ENCODE results near the gene IGFL4. TPM values are rescaled to one million over a fixed set of nuclear protein-coding genes. Genes with fewer than 3 reads are reported as not detected.

IGFL4 gene
- total RNA-seq, 2 donors from 2014 or later: 0.33 to 0.60 TPM

- no peak for DNase-seq
- Histone ChIP-seq H3K27ac (ENCODE audit: low read depth, low read length) (no peak overlapping the region), H3K4me1 (ENCODE audit: control insufficient read depth, insufficient read depth, low read length) (no peaks in the 10 kb centered on the region), H3K9ac (ENCODE audit: extremely low read depth, low read length, poor library complexity, severe bottlenecking) (no peak overlapping the region), H3K27me3 (ENCODE audit: control insufficient read depth, insufficient read depth, low read length, poor library complexity, severe bottlenecking) (peaks cover 8% of the 10 kb centered on the region), H3K9me3 (ENCODE audit: control insufficient read depth, low read length) (no peaks in the 10 kb centered on the region), H3K36me3 (ENCODE audit: control insufficient read depth, insufficient read depth, low read length) (peaks cover 7% of the 10 kb centered on the region), H3K4me3 (ENCODE audit: low read length) (no peak overlapping the region)
- 91 to 100% methylated on average over 3 to 4 of the region's 4 CpGs for WGBS, 2 experiments (ENCODE audit: insufficient coverage in 1 of 2, insufficient read length in 1 of 2)
- TF ChIP-seq CTCF (conservative IDR thresholded peaks at IDR 0.05): no peak
- Mint-ChIP-seq H3K36me3 (ENCODE audit: low read depth) (peaks cover 9% of the 10 kb centered on the region), H3K27ac (no peak overlapping the region), H3K9me3 (no peaks in the 10 kb centered on the region), H3K4me1 (peaks cover 13% of the 10 kb centered on the region), H3K4me3 (no peak overlapping the region), H3K27me3 (ENCODE audit: insufficient read depth) (peaks cover 14% of the 10 kb centered on the region)
These were observed 42.0 kb downstream of the IGFL4 start for GRCh38 chr19:45998834-45999233.

- Histone ChIP-seq H3K4me1 (ENCODE audit: control insufficient read depth, insufficient read depth, low read length) (no peaks in the 10 kb centered on the region), H3K4me3 (ENCODE audit: low read length) (no peak overlapping the region), H3K27ac (ENCODE audit: low read depth, low read length) (no peak overlapping the region), H3K9me3 (ENCODE audit: control insufficient read depth, low read length) (no peaks in the 10 kb centered on the region), H3K36me3 (ENCODE audit: control insufficient read depth, insufficient read depth, low read length) (peaks cover 3% of the 10 kb centered on the region), H3K9ac (ENCODE audit: extremely low read depth, low read length, poor library complexity, severe bottlenecking) (no peak overlapping the region), H3K27me3 (ENCODE audit: control insufficient read depth, insufficient read depth, low read length, poor library complexity, severe bottlenecking) (peaks cover 8% of the 10 kb centered on the region)
- no peak overlapping the region for H3K4me3 Mint-ChIP-seq
- TF ChIP-seq CTCF (conservative IDR thresholded peaks at IDR 0.05): no peak
- peak overlapping the region; percentile 3 for H3K27ac Mint-ChIP-seq
- H3K36me3 Mint-ChIP-seq (ENCODE audit: low read depth): peaks cover 6% of the 10 kb centered on the region
- WGBS, 2 experiments (ENCODE audit: insufficient coverage in 1 of 2, insufficient read length in 1 of 2): 87 to 98% methylated on average over 4 to 8 of the region's 8 CpGs
- H3K27me3 Mint-ChIP-seq (ENCODE audit: insufficient read depth): peaks cover 14% of the 10 kb centered on the region
- DNase-seq: no peak
- H3K4me1 Mint-ChIP-seq: peaks cover 13% of the 10 kb centered on the region
- no peaks in the 10 kb centered on the region for H3K9me3 Mint-ChIP-seq
These were observed 43.9 kb downstream of the IGFL4 start for GRCh38 chr19:45996933-45997332.

GRCh38 chr19:45995715-45996385 is 45.0 kb downstream of the IGFL4 start:
- peaks cover 14% of the 10 kb centered on the region for H3K27me3 Mint-ChIP-seq (ENCODE audit: insufficient read depth)
- no peak overlapping the region for H3K4me3 Mint-ChIP-seq
- no peaks in the 10 kb centered on the region for H3K9me3 Mint-ChIP-seq
- H3K27me3 ChIP-seq (ENCODE audit: control insufficient read depth, insufficient read depth, low read length, poor library complexity, severe bottlenecking): peaks cover 8% of the 10 kb centered on the region
- WGBS, 2 experiments (ENCODE audit: insufficient coverage in 1 of 2, insufficient read length in 1 of 2): 14 to 19% methylated on average over 11 to 13 of the region's 13 CpGs
- no peak for TF ChIP-seq CTCF (conservative IDR thresholded peaks at IDR 0.05)
- peaks cover 13% of the 10 kb centered on the region for H3K4me1 Mint-ChIP-seq
- peak overlapping the region; percentile 53 for H3K27ac Mint-ChIP-seq
- H3K27ac ChIP-seq (ENCODE audit: low read depth, low read length): no peak overlapping the region
- peak overlapping the region; percentile 93 for H3K4me3 ChIP-seq (ENCODE audit: low read length)
- peak overlapping the region; percentile 59 for H3K9ac ChIP-seq (ENCODE audit: extremely low read depth, low read length, poor library complexity, severe bottlenecking)
- no peak for DNase-seq
- H3K36me3 Mint-ChIP-seq (ENCODE audit: low read depth): peaks cover 6% of the 10 kb centered on the region
- H3K9me3 ChIP-seq (ENCODE audit: control insufficient read depth, low read length): no peaks in the 10 kb centered on the region
- H3K36me3 ChIP-seq (ENCODE audit: control insufficient read depth, insufficient read depth, low read length): peaks cover 3% of the 10 kb centered on the region
- H3K4me1 ChIP-seq (ENCODE audit: control insufficient read depth, insufficient read depth, low read length): no peaks in the 10 kb centered on the region

Measured in endodermal cell (in vitro differentiated cells).